Measurements from ENCODE around the gene FZD1.

The FZD1 gene

DNA sequence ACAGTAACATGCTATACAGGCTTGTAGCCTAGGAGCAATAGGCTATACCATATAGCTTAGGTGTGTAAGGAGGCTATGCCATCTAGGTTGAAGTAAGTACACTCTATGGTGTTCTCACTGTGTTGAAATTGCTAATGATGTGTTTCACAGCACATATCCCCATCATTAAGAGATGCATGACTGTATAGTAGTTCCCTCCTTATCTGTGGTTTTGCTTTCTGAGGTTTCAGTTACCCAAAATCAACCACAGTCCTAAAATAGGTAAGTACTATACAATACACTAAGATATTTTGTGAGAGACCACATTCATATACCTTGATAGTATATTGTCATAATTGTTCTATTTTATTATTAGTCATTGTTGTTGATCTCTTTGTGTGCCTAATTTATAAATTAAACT is 12.7 kb downstream of the FZD1 start:
- FAIRE-seq: no peak
- DNase-seq (ENCODE audit: insufficient read length, low spot score): no peak

DNA sequence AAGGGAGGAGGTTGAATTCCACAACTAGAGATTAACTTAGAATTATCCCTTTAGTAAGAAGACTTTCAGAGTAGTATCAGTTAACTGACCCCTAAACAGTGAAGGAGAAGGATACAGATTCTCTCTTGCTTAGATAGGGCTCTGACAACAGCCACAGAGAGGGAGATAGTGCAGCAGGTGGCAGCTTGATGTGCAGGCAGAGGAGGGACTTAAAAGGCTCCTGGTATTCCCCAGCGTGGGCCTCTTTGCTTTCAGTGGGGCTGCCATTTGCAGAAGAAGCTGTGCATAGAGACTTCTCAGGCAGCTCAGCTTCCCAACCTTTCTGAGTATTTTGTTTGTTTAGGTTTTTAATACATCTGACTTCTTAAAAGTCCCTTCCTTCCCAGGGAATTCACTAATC is 16.0 kb downstream of the FZD1 start:
- TF ChIP-seq, protein P1, sequence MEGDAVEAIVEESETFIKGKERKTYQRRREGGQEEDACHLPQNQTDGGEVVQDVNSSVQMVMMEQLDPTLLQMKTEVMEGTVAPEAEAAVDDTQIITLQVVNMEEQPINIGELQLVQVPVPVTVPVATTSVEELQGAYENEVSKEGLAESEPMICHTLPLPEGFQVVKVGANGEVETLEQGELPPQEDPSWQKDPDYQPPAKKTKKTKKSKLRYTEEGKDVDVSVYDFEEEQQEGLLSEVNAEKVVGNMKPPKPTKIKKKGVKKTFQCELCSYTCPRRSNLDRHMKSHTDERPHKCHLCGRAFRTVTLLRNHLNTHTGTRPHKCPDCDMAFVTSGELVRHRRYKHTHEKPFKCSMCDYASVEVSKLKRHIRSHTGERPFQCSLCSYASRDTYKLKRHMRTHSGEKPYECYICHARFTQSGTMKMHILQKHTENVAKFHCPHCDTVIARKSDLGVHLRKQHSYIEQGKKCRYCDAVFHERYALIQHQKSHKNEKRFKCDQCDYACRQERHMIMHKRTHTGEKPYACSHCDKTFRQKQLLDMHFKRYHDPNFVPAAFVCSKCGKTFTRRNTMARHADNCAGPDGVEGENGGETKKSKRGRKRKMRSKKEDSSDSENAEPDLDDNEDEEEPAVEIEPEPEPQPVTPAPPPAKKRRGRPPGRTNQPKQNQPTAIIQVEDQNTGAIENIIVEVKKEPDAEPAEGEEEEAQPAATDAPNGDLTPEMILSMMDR (IDR thresholded peaks at IDR 0.05; ENCODE audit: insufficient read depth, missing control alignments): no peak
- FAIRE-seq: no peak
- no peak for DNase-seq (ENCODE audit: insufficient read length, low spot score)

More for the DNA sequence above, 12.7 kb downstream of the FZD1 start:
- TF ChIP-seq, protein P1 (IDR thresholded peaks at IDR 0.05; ENCODE audit: insufficient read depth, missing control alignments): no peak

DNA sequence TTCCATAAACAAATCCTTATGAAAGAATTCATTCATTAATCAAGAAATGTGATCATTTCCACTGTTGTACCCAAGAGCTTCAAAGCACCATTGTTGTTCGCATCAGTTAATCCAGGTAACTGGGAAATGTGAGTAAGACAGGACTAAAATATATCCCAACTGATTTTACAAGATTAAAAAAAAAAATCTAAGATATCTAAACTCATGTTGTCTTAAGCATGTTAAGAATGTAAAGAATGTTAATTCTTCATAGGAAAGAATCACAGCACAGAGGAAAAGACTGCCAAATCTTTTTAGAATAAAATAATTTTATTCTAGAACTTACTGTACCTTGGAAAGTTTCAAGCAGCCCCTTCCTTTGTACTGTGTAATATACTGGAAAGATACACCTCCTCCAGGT is 16.4 kb downstream of the FZD1 start:
- no peak for DNase-seq (ENCODE audit: insufficient read length, low spot score)
- FAIRE-seq: no peak
- TF ChIP-seq, protein P1 (IDR thresholded peaks at IDR 0.05; ENCODE audit: insufficient read depth, missing control alignments): no peak

DNA sequence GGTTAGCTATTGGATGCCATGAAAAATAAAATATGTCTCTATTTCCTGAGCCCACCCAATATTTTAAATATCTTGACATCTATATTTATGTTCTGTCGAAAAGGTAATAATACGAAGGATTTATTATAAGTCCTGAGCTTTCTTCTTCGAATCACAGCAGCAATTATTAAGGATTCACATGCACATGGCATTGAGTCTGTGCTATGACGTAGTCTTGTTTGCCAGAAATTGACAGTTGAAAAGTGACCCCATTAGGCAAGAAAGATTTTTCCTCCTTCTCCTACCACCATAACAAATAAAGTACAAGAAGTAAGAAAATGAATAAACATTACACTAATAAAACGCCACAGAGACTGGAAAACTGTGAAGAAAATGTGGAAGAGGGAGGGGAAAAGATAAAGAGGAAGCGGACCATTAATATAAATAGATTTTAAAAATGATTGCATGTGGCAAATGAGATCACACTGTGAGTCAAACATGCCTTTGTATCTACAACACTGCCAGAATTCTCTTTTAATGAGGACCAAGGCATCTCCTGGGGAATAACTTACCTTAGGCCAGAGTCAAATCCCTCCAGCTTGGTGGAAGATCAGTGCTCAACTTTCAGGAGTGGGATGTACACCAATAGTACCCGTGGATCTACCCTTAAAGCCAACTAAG is 21.6 kb downstream of the FZD1 start:
- FAIRE-seq (no peak), DNase-seq (ENCODE audit: insufficient read length, low spot score) (no peak)
- TF ChIP-seq, protein P1 (IDR thresholded peaks at IDR 0.05; ENCODE audit: insufficient read depth, missing control alignments): no peak

DNA sequence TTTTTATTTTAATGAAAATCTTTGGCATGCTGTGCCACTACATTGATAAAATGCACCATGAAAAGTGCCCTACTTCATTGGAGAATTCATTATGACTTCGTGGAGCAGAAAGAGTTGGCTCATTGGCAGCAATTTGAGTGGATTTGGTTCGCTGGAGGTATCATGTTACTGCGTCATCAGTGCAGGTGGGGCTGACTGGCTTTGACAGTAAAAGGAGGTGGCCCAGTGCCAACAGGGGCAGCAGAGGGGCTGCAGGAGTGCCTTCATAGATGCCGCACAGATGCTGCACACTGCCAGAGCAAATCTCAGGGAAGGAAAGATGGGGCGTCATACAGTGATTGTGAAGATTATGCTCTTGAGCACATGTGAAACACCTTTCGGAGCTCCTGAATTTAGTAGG is 22.2 kb downstream of the FZD1 start:
- FAIRE-seq (no peak), DNase-seq (ENCODE audit: insufficient read length, low spot score) (no peak)
- TF ChIP-seq, protein P1 (IDR thresholded peaks at IDR 0.05; ENCODE audit: insufficient read depth, missing control alignments): no peak

DNA sequence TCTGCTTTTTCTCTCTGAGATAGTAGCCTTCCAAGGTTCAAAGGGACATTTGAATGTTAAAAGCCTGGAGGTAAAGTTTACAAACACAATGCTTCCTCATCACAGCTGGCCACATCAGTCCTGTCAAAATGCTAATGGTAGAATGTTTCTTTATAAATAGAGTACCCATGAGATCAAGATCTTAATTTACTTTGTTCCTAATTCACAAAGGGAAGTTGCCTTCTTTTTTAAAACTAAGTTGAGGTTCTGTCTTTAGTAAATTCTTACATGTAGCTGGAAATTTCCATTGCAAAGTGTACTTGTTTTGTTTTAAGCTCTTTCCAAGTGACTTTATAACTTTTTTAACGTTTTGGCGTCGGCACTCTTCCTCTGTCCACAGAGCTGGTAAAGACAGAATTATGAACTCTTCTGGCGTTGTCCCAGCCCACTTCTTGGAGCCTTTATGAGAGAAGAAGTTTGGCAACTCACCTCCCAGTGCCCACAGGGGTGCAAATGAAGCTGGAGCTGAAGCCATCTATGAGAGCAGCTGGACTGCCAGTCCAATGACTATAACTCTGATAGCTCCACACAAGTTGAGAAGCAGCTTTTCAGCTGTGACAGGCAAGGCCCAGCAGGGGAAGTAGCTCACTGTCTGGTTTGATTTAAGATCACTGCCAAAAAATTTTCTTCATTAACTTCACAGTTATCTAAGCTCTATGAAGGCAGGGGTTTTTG is 23.3 kb downstream of the FZD1 start:
- DNase-seq (ENCODE audit: insufficient read length, low spot score): no peak
- no peak for FAIRE-seq
- TF ChIP-seq, protein P1 (IDR thresholded peaks at IDR 0.05; ENCODE audit: insufficient read depth, missing control alignments): no peak

DNA sequence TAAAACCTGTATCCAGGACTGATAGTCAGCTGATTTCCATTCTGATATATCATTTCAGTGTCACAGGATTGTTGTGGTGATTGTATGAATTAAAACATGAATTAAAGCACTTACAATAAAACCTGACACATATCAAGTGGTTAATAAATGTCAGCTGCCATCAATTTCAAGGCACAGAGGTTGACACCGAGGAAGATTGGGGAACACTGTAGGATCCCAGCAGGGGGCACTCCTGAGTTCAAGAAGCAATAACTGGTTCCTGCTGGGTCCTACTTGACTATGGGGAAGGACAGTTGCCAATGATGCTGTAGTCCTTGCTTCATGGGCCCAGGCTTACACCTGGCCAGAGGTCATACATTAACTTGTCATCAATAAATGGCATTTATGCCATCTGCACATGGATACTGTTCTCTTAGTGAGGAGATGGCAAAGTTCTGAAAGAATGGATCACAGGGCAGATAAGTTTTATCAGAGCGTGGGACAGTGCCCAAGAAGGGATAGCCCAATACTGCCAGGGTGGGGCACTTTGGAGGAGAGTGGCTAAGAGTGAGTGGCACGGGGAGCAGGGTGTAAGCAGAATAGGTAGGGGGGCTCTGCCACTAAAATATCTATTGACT is 24.1 kb downstream of the FZD1 start:
- TF ChIP-seq, protein P1 (IDR thresholded peaks at IDR 0.05; ENCODE audit: insufficient read depth, missing control alignments): peak; percentile 42
- peak; percentile 73 for FAIRE-seq
- no peak for DNase-seq (ENCODE audit: insufficient read length, low spot score)
